NCI-H1930 (cell line): Measurements from ENCODE around the gene TSPOAP1.

ENCODE experiments used
- DNase-seq, 2 experiments: peaks; one replicate each; lab custom pipeline; 2025; lab: John Stamatoyannopoulos, UW

The TSPOAP1 gene

DNA sequence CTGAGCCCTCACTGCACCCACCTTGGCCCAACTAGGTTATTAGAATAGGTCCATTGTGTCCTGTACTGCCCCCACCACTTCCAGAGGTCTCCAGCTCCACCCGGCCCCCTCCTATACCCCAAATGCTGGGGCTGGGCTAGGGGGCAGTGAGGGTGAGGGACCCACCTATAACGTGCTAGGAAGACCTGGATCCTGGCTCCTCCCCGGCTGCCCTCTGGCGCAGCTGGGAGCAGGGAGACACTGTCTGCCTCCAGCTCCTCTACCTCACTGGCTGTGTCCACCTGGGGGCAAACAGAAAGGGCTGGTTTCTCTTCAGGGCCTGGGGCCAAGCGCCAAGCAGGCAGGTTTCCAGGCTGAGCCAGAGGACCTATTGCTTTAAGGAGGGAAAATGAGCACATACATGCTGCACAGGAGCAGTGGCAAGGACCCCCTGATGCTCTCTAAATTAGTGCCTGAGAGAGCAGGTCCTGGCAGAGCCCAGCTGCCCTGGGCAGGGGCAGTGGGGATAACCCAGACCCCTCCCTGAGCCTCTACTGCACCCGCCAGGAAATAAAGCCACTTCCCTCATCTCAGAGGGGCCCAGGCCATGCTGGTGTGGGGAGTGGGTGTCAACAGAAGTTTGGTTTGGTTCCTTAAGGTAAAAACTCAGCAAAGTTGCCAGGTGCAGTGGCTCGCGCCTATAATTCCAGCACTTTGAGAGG lies 12.2 kb downstream of the TSPOAP1 start:
- DNase-seq: no peak

DNA sequence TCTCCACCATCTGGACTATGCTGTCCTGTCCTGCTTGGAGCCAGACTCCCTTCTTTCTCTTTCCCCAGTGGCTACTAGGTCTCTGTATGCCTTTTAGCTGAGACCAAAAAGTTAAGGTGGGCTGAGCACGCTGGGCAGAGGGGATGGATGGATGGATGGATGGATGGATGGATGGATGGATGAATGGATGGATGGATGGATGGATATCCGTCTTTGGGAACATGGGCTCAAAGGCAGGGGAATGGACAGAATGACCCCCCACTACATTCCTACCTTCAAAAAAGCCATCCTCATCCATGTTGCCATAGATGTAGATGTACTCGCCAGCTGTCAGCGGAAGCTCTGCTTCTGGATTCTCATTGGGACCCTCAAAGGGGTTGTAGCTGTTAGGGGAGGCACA lies 12.8 kb downstream of the TSPOAP1 start:
- DNase-seq: no peak

DNA sequence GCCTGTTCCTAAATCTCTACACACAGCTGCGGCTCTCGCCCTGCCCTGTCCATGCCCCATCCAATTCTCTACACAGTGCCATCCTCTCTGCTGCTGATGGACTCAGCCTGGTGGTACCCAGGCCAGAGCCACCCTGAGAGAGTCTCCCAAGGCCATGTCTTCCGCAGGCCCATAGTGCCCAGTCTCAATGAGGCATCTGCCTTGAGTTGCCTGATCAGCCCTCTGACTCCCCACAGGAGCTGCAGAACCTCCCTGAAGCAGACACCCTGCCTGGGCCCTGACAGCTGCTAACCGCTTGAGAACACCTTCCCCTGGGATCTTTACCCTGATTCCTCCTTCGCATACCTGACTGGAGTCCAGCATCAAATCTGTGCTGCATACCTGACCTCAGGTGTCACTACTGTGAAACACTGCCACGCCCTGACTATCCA lies 13.3 kb downstream of the TSPOAP1 start:
- DNase-seq: no peak

DNA sequence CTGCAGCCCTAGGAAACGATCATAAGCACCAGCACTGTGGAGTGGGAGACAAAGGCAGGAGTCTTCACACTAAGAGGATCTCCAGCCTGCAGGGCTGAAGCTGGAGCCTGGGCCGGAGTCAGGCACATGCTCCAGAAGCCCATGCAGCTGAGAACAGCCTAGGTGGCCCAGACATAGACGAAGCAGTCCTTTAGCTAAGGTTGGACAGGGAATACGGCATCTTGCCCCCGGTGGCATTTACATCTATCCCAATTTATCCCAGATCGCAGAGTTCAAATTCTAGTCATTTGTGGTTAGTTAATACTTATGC lies 13.9 kb downstream of the TSPOAP1 start:
- DNase-seq: no peak

DNA sequence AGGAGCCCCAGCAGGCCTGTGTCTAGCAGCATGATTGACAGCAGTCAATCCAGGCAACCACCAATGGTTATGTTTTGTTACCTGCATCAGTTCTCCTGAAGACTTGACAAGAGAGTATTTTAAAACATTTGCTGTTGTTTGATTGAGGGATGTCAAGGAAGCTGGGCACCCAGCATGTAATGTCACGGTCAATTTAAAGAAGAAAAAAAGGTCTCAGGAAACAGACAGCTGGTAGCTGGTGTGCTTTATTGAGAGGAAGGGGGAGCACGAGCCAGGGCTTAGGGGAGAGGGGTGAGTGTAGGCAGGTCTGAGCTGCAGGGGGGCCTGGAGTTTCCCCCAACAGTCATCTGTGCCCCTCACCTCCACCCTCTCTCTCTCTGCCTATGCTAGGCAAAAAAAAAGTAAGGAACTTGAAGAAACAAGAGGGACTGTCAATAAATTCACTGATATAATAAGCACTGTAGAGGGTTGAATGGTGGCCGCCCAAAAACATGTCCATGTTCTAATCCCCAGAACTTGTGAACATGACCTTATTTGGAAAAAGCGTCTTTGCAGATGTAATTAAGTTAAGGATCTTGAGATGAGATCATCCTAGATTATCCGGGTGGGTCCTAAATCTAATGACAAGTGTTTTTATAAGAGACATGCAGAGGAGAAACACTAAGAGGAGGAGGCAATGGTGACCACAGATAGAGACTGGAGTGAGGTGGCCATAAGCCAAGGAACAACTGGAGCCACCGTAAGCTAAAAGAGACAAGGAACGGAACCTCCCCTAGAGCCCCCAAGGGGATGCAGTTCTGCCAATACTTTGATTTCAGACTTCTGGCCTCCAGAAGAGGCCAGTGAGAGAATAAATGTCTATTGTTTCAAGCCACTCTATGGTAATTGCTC lies 14.5 kb downstream of the TSPOAP1 start:
- DNase-seq: no peak

DNA sequence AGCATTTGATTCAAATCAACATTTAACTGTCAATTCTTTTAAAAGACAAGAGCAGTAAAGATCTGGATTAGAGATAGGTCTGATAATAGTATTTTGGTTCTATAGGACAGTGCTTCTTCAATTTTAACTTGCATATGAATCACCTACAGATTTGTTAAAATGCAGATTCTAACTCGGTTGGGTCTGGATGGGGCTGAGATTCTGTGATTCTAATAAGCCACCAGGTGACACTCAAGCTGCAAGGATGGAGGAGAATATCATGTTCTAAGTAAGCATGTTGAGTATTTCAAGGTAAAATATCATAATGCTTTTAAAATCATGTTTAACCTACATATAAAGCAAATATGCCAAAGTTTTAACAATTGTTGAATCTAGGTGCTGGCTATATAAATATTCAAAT lies 15.8 kb downstream of the TSPOAP1 start:
- DNase-seq: no peak

DNA sequence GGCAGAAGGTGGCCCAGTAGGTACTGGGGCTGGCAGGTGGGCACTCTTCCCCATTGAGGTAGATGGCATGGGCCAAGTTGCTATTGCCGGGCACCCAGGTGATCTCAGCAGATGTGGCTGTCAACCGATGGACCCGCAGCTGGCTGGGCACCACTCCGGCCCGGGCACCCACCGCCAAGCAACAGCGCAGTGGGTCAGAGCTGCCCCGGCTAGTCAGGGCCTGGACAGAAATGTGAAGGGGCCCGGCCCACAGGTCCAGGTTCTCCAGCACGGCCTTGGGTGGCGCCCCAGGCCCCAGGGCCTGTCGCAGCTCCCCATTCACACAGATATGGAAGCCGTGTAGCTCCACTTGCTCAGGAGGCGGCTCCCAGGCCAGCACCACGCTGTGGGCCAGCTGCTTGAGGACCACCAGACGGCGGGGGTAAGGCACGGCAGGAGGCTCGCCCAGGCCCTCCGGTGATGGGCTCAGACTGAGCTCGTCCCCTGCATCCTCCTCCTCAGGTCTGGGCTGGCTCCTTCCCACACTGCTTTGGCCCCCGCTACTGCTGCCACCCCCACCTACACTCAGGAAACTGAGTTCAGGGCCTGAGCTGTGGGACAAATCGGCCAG lies 16.5 kb downstream of the TSPOAP1 start:
- DNase-seq: no peak

DNA sequence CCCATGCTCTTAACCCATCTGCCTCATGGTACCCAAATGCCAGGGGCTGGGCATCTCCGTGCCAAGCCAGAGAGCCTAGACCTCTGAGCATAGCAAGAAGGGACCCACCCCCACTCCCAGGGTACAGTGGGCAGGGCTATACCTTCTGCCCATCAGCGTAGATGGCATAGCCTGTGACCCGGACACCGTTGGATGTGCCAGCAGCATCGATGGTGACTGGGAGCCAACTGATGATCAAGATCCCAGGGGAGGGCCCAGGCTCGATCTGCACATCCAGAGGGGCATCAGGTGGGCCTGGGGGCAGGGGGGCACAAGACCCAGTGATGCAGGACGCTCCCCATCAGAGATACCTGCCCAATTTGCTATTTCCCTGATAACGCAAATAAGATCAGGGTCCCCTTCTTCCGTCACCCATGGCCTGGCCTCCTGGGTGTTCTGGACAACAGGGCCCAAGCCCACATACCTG lies 17.1 kb downstream of the TSPOAP1 start:
- DNase-seq: no peak

DNA sequence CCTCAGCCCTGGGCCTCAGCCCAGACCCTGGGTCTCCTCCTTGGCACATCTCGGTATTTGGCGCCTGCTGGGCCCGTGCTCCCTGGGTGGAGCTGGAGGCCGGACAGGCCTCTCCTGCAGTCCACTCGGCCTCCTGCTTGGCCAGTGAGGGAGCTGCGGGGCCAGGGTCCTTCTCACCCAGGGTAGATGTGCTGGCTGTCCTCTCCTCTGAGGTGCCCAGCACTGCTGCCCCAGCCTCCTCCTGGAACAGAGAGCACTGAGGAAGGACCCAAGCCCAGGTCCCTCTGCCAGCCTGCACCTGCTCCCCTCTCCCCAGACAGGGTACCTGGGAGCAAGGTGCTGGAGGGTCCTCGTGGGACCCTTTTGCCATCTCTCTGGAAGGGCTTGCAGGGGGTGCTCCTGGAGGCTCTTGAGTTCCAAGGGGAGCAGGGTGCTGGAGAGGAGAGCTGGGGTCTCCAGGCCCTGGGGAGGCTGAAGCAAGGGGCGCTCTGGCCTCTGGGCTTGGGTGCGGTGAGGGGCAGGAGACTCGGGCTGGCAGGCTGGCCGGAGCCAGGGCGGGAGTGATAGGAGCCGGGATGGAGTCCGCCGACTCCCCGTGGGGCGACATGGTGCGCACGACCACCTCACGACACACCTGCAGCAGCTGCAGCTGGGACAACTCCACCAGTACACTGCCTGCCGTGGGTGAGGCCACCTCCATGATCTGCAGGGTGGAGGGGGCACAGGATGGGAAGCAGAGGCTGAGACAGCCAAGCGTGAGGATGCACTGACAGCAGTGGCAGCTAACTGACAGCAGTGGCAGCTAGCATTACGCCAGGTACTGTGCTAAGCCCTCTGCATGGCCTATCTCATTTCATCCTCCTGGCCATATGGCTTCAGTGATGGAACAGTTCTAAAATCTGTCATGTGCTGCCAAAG lies 17.8 kb downstream of the TSPOAP1 start:
- no peak for DNase-seq

DNA sequence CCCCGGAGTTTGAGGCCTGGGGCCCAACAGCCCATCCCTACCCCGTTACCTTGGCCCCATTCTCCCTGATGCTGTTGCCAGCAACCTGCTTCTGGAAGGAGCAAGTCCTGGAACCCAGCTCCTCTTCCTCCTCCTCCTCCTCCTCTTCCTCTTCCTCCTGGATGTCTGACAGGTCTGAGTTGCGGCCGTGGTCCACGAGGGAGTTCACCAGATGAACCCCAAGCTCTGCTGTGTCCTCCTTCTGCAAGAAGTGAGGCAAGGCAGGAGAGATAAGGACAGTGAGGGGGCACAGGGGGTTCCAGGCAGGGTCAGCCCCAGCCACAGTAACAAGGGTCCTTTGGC lies 18.7 kb downstream of the TSPOAP1 start:
- no peak for DNase-seq

DNA sequence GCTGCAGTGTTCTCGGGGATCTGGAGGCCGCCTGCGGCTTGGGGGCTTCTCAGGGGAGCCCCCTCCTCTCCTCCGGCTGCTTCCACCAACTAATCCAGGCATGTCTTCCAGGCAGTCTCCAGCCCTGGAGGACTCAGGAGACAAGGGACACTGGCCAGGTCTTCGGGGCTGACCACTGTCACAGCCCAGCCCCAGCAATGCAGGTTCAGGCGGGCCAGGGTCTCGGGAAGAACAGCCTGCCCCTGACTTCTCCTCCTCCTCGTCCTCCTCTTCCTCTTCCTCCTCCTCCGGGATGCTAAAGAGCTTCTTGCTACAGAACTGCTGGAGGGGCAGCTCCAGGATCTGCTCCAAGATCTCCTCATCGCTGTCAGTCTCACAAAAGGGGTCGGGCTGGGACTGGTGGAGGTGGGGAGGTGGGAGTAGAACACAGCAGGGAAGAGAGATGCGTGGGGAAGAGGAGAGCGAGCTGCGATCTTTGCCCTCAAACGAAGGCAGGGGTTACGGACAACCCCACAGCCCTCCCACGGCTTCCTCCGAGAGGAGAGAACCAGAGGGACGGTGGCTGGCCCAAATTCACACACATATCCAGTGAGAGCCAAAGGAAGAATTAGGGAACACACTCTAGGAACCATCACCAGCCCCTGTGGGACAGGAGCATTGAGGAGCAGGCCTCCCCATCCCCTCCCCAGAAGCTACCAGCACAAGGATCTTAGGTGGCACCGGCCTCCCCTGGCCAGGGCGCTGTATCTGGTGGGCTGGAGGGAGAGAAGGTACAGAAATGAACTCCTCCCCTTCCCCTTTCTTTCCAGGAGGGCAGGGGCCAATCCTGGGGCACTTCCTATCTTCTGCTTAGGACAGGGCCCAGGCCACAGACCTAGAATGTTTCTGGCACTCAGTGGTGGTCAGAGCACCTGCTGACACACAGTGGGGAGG lies 19.3 kb downstream of the TSPOAP1 start:
- no peak for DNase-seq

DNA sequence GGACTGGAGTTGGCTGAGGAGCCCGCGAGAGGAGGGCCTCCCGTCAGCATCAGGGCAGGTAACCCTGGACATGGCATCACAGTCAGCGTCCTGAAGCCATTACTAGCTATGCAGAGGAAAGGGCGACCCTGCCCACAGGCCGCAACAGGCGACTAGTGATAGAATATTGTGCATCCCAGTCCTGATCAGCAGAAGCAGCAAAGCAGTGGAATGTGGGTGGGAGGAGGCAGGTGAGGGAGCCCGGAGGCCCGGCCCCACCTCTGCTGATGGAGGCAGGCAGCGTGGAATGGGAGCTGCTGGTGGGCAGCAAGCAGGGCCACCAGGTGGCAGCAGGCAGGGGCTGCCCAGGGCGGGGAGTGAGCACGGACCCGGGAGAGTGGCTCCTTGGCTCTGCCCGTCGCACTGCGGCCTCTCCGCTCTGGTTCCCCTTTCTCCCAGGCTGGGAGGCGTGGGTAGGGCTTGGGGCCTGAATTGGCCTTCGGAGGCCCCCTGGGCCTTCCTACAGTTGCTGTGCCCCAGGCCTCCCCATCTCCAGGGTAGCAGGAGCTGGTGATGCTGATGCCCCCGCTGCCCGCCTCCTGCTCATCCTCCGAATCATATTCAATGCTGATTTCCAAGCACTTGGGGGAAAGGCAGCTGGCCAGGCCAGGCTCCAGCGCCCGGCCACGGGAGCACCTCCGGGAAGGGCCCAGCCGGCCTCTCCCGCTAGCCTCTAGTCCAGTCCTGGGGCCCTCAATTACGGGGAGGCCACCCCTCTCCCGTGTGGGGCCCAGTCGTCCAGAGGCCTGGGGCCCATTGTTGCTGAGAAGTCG lies 20.2 kb downstream of the TSPOAP1 start:
- no peak for DNase-seq

DNA sequence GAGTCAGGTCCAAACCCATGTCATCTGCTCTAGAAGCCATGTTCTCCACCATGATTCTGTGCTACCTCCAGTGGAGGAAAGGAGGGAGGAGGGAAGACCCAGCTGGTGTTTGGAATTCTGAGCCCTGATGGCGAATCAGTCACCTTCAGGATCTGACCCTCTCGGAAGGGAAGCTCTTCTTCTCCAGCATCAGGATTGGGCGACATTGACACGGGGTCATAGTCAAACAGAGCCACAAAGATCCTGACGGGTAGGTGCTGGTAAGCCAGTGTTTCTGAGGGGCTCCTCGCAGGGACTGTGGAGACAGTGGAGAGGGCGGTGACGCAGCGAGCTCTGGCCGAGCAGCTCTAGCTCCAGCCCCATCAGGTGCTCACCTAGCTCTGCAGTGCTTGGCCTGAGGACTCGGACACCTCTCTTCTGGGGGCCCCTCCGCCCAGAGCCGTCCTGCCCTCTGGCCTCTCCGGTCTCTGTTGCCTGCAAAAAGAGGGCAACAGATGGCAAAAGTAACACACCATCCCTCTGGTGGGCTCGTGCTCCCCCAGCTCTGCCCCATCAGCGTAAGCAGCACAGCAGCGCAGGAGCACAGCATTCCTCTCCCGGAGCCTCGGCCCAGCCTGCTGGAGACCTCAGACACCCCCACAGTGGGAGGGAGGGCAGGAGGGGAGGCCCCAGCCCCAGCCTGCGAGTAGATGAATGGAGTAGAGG lies 21.0 kb downstream of the TSPOAP1 start:
- no peak for DNase-seq

DNA sequence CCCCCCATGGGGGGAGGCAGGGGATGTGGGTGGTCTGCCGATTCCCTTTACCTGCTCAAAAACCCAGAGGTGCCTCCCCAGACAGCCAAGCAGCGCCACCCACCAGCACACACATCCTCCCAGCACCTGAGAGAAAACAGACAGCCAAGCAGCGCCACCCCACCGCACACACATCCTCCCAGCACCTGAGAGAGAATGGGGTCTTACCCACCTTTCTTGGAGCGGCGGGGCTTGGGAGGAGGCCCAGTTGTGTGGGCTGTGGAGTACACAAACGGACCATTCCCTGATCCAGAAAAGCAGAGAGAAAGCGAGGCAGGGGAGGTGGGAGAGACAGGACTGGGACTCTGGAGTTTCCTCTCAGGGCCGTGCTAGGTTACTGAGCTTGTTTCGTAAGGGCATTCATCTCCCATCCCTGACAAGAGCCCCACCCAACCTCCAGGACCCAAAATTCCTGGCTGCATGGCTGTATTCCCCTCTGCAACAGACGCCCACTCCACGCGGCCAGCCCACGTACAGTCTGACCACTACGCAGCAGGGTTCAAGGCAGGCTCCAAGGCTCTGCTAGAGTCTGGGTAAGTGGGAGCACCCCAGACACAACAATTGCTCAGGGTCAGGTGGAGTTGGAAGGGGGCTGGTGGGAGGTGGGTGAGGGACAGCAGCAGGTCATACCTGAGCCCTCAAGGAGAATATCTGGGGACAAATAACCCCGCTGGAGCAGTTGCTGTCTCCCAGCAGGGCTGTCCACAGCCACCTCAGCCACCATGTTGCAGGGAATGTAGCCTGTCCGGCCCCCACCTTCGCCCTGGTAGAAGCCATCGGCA lies 22.3 kb downstream of the TSPOAP1 start:
- DNase-seq: no peak

DNA sequence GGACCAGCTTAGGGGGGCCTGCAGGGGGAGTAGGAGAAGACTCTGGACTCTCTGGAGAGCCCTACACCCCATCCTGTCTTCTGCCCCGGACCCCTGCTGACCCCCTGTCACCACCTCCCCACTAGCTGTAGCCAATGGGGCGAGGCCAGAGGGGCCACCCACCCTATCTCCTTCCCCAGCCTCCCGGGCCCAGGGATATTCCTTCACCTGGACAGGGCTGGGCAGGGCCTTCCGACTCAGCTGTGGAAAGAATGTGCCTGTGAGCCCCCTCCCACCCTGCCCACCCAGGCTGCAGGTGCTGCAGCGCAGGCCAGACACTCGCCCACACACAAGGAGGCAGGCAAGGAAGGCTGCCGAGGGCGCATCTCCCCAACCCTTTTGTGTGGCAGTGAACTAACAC lies 23.0 kb downstream of the TSPOAP1 start:
- DNase-seq: no peak

DNA sequence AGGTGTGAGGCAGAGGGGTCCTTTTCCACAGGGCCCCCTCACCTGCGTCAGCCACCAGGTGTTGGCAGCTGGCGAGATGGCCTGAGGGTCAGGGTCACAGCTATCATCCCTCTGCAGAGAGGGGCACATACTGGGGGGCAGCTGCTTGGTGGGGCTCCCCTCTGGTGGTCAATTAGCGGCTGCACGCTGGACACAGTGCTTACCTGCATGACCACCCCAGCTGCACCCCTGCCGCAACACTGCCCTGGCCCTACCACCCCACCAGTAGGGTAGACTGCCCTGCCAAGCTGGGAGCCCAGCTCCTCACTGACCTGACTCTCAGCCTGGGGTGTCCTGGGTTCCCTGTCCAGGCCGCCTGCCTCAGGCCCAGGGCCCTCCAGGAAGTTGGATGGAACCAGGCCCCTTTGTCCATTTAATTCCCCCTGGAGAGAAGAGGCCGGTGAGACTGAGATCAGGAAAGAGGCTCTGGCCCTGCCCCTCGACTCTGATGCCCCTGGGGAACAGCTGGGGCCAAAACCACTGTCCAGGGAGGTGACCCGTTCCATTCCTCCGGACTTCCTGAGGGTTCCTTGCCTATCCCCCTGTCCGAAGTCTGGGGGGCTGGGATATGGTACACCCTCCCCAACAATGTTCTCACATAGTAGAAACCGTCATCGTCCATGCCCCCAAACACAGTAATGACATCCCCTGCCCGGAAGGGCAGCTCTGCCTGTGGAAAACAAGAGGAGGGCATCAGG lies 23.7 kb downstream of the TSPOAP1 start:
- no peak for DNase-seq

DNA sequence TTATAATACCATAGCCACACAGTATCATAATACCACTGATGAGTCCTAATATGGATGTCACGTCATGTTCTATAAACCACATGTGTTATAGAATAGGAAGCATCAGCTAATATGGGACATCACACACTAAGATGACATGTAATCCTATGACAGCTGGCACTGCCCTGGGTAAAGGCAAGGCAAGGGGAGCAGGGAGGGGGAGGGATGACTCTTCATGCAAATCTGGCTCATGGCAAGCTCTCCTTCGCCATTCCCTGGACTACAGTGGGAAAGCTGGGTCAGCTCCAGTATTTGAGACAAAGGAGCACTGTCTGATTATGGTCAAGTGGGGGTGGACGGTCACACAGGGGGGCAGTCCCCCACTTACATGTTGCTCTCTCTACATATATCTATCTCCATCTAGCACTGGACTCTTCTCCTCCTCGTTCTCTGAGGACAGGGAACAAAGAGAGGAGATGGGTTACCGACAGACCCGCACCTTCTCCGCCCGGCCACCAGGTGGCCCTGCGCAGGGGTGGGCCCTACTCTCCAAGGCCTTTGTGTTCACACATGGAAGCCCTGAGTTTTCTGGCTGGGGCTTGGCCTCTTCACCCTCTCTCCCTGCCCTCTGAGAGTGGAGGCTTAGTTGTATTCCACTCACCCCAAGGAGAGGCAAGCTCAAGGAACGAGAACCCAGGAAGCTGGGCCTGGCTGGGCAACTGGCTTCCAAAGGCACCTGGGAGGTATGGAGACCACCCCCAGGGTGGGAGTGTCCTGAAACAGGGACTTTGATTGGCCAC lies 24.4 kb downstream of the TSPOAP1 start:
- peak; percentile 17 to 39 for DNase-seq
